ENCODE measurements around the gene TBPL2. TPM values are rescaled to one million over a fixed set of nuclear protein-coding genes. Genes with fewer than 3 reads are reported as not detected.
"Not testable (repeated sequence)": the region's sequence is repeated elsewhere in the genome, so short reads cannot be mapped to it uniquely, and the experiment has no call there.

The TBPL2 gene
- total RNA-seq, 1 experiment from 2014 or later: not detected

DNA sequence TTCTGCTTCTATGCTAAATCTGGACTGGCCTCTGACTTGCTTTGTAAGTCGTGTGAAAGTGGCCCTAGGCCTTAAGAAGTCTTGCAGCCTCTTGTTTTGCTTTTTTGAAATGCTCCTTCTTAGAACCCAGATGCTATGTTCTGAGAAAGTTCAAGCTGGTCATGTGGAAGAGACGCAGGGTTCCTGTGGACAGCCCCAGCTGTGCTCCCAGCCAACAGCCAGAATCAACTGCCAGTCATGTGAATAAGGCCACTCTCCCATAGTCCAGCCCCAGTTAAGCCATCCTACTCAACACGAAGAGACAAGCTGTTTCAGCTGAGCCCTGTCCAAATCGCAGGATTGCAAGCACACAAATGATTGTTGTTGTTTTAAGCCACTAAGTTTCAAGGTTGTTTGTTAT lies 37.3 kb upstream of the TBPL2 start:
- Mint-ChIP-seq H3K9me3 (ENCODE audit: unreplicated experiment) (no peaks in the 10 kb centered on the region), H3K36me3 (ENCODE audit: insufficient read depth, unreplicated experiment) (no peaks in the 10 kb centered on the region), H3K4me1 (ENCODE audit: insufficient read depth, unreplicated experiment) (peaks cover 2% of the 10 kb centered on the region), H3K27me3 (ENCODE audit: insufficient read depth, unreplicated experiment) (no peaks in the 10 kb centered on the region), H3K27ac (ENCODE audit: low read depth, unreplicated experiment) (no peak overlapping the region), H3K4me3 (ENCODE audit: unreplicated experiment) (no peak overlapping the region)
- intact Hi-C loops (cut with micrococcal nuclease): no loop called here
- BruUV-seq (replicated peaks): no TSS peak
- TF ChIP-seq, protein P1, sequence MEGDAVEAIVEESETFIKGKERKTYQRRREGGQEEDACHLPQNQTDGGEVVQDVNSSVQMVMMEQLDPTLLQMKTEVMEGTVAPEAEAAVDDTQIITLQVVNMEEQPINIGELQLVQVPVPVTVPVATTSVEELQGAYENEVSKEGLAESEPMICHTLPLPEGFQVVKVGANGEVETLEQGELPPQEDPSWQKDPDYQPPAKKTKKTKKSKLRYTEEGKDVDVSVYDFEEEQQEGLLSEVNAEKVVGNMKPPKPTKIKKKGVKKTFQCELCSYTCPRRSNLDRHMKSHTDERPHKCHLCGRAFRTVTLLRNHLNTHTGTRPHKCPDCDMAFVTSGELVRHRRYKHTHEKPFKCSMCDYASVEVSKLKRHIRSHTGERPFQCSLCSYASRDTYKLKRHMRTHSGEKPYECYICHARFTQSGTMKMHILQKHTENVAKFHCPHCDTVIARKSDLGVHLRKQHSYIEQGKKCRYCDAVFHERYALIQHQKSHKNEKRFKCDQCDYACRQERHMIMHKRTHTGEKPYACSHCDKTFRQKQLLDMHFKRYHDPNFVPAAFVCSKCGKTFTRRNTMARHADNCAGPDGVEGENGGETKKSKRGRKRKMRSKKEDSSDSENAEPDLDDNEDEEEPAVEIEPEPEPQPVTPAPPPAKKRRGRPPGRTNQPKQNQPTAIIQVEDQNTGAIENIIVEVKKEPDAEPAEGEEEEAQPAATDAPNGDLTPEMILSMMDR (IDR thresholded peaks at IDR 0.05; ENCODE audit: unreplicated experiment): no peak
- ChIA-PET CTCF (interaction anchor here (0.6 kb wide), 1 partner anchor 19 kb away, joined by 4 read pairs; no protein-coding TSS in a partner anchor), POLR2A (no interaction called here)
- DNase-seq (ENCODE audit: unreplicated experiment): no peak

DNA sequence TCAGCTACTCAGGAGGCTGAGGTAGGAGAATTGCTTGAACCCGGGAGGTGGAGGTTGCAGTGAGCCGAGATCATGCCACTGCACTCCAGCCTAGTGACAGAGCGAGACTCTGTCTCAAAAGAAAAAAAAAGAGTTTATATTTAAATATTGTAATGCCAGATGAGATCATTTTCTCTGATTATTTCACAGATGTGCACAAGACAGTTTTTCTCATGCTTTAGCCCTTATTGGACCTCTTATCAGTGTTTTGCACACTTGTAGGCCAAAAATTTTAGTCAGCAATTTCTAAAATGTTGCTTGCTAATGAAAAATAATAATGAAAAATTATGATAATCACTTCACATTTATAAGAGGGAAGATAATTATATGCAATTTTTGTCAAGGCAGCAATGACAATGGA lies 36.0 kb upstream of the TBPL2 start:
- H3K9me3 Mint-ChIP-seq (ENCODE audit: unreplicated experiment); POLR2A ChIA-PET; intact Hi-C loops (cut with micrococcal nuclease); H3K27ac Mint-ChIP-seq (ENCODE audit: low read depth, unreplicated experiment); H3K27me3 Mint-ChIP-seq (ENCODE audit: insufficient read depth, unreplicated experiment); CTCF ChIA-PET; H3K4me1 Mint-ChIP-seq (ENCODE audit: insufficient read depth, unreplicated experiment); BruUV-seq (replicated peaks); H3K36me3 Mint-ChIP-seq (ENCODE audit: insufficient read depth, unreplicated experiment); DNase-seq (ENCODE audit: unreplicated experiment); H3K4me3 Mint-ChIP-seq (ENCODE audit: unreplicated experiment): not testable (repeated sequence)

DNA sequence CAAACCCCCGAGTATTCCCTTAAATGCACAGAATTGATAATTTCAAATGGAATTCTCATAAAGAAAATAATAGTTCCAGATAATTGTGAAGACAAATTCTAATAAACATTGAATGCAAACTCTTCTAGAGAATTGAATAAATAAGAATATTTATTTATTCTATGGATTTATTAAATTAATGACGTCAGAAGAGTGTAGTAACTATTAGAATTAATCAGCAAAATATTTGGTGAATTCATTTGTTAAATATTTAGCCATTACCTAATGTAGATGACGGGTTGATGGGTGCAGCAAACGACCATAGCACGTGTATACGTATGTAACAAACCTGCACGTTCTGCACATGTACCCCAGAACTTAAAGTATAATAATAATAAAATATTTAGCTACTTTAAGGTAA lies 33.4 kb upstream of the TBPL2 start:
- H3K27ac Mint-ChIP-seq (ENCODE audit: low read depth, unreplicated experiment): no peak overlapping the region
- H3K9me3 Mint-ChIP-seq (ENCODE audit: unreplicated experiment): no peaks in the 10 kb centered on the region
- no peaks in the 10 kb centered on the region for H3K27me3 Mint-ChIP-seq (ENCODE audit: insufficient read depth, unreplicated experiment)
- ChIA-PET CTCF (interaction anchor here (1.1 kb wide), 1 partner anchor 32 kb away, joined by 3 read pairs; no protein-coding TSS in a partner anchor), POLR2A (no interaction called here)
- BruUV-seq (replicated peaks): no TSS peak
- intact Hi-C loops (cut with micrococcal nuclease): no loop called here
- H3K36me3 Mint-ChIP-seq (ENCODE audit: insufficient read depth, unreplicated experiment): no peaks in the 10 kb centered on the region
- TF ChIP-seq, protein P1 (IDR thresholded peaks at IDR 0.05; ENCODE audit: unreplicated experiment): no peak
- DNase-seq (ENCODE audit: unreplicated experiment): no peak
- no peaks in the 10 kb centered on the region for H3K4me1 Mint-ChIP-seq (ENCODE audit: insufficient read depth, unreplicated experiment)
- no peak overlapping the region for H3K4me3 Mint-ChIP-seq (ENCODE audit: unreplicated experiment)

DNA sequence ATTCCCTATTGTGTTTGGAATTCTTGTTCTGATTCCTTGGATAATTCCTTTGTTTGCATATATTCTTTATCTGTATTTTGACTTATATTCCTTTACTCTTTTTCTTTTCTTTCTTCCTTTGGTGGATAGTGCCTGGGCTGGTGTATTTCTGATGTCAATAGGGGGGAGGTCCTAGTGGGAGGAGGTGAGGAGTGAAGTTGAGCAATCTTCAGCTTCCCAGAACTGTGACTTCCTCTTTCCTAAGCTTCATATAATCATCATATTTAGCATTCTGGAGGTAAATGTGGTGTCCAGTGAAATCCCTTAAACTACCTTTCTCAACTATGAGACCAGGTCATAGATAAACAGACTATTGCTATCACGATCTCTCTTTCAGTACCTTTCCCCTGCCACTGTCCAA lies 29.6 kb upstream of the TBPL2 start:
- no TSS peak for BruUV-seq (replicated peaks)
- intact Hi-C loops (cut with micrococcal nuclease): no loop called here
- Mint-ChIP-seq H3K36me3 (ENCODE audit: insufficient read depth, unreplicated experiment) (no peaks in the 10 kb centered on the region), H3K9me3 (ENCODE audit: unreplicated experiment) (no peaks in the 10 kb centered on the region), H3K4me1 (ENCODE audit: insufficient read depth, unreplicated experiment) (no peaks in the 10 kb centered on the region), H3K27me3 (ENCODE audit: insufficient read depth, unreplicated experiment) (no peaks in the 10 kb centered on the region), H3K4me3 (ENCODE audit: unreplicated experiment) (no peak overlapping the region), H3K27ac (ENCODE audit: low read depth, unreplicated experiment) (no peak overlapping the region)
- DNase-seq (ENCODE audit: unreplicated experiment): no peak
- TF ChIP-seq, protein P1 (IDR thresholded peaks at IDR 0.05; ENCODE audit: unreplicated experiment): no peak
- CTCF ChIA-PET: interaction anchor here (0.7 to 1.0 kb wide), 2 partner anchors 10 to 74 kb away, joined by 3 read pairs; no protein-coding TSS in a partner anchor
- POLR2A ChIA-PET: no interaction called here

DNA sequence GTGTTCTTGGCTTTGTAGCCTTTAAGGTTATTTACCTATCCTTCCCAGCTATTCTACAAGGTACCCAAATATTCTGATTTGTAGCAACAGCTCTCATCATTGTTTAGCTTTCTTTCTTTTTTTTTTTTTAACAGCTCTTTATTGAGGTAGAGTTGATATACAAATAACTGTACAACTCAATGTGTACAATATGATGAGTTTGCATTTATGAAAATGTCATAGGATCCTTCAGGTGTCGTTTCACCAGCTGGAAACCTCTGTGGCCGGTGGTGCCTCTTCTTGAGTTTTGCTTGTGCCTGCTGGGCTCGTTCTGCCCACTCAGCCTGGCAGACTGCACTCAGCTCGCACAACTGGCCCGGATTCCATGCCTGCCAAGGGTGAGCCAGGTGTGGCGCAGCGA lies 26.9 kb upstream of the TBPL2 start:
- H3K27me3 Mint-ChIP-seq (ENCODE audit: insufficient read depth, unreplicated experiment): no peaks in the 10 kb centered on the region
- H3K4me1 Mint-ChIP-seq (ENCODE audit: insufficient read depth, unreplicated experiment): no peaks in the 10 kb centered on the region
- no peak overlapping the region for H3K4me3 Mint-ChIP-seq (ENCODE audit: unreplicated experiment)
- intact Hi-C loops (cut with micrococcal nuclease): no loop called here
- H3K9me3 Mint-ChIP-seq (ENCODE audit: unreplicated experiment): no peaks in the 10 kb centered on the region
- TF ChIP-seq, protein P1 (IDR thresholded peaks at IDR 0.05; ENCODE audit: unreplicated experiment): no peak
- no peak overlapping the region for H3K27ac Mint-ChIP-seq (ENCODE audit: low read depth, unreplicated experiment)
- POLR2A ChIA-PET: no interaction called here
- CTCF ChIA-PET: no interaction called here
- no TSS peak for BruUV-seq (replicated peaks)
- no peak for DNase-seq (ENCODE audit: unreplicated experiment)
- H3K36me3 Mint-ChIP-seq (ENCODE audit: insufficient read depth, unreplicated experiment): no peaks in the 10 kb centered on the region
